IPS DF 4.7 (cell line): ENCODE measurements around the gene PIK3R2.
A peak's percentile ranks its signal among the peaks of the same experiment; 100 is the strongest.

Experiments used
- DNase-seq: peaks from one replicate; pipeline ENCODE4 v3.0.0-alpha.2; 2013; ENCODE audit warnings: low spot score; ENCODE audit errors: extremely low read depth

Gene PIK3R2

DNA sequence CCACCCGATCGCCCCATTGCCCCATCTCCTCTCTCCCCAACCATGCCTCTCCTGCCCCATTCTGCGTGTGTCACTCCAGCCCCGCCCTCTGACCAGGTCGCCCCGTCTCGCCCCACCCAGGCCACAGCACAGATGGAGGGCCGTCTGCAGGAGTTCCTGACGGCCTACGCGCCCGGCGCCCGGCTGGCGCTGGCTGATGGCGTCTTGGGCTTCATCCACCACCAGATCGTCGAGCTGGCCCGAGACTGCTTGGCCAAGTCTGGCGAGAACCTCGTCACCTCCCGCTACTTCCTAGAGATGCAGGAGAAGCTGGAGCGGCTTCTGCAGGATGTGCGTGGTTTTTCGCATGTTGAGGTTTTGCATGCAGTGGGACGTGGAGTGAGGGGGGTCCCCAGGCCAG is 29.1 kb upstream of the PIK3R2 start:
- no peak for DNase-seq

DNA sequence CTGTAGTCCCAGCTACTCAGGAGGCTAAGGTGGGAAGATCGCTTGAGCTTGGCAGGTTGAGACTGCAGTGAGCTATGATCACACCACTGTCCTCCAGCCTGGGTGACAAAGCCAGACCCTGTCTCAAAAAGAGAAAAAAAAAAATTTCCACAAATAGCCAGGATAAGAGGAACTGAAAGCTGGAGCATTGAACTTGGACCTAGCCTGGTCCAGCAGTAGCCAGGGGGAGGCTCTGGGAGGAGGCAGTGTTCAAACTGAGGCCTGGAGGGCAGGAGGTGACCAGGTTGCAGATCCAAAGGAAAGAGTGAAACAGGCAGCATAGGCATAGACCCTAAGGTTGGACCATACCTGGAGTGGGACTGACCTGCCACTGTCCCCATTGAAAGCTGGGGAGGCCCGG is 26.9 kb upstream of the PIK3R2 start:
- no peak for DNase-seq

DNA sequence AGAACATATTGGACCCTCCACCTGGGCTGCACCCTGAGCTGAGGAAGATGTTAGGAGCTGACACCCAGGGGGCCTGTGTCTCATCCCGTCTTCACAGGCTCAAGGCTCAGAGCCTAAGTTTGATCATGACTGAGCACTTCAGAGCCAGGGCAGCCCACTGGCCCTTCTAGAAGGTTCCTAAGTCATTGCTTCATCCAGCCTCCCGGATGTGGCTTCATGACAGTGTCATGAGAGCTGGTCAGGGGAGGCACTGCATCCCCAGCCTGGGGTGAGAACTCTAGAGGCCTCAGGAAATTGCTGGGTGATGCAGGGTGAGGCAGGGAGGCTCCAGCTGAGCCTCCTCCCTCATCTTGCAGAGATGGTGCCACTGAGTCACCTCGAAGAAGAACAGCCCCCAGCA is 24.9 kb upstream of the PIK3R2 start:
- DNase-seq: no peak

DNA sequence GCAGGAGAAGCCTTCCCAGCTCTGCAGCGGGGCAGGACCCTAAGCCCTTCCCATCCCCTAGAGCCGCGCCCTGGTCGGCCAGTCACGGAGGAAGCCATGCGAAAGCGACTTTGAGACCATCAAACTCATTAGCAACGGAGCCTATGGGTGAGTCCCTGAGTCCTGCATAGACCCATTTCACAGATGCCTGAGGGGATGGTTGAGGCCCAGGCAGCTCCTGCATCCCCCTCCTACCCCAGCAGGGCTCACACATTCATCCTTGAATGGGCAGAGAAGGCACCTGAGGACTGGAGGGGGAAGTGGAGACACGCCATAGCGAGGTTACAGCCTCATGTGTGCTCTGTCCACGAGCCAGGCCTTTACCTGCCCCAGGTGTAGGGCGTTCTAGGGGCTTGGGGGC is 24.2 kb upstream of the PIK3R2 start:
- no peak for DNase-seq

DNA sequence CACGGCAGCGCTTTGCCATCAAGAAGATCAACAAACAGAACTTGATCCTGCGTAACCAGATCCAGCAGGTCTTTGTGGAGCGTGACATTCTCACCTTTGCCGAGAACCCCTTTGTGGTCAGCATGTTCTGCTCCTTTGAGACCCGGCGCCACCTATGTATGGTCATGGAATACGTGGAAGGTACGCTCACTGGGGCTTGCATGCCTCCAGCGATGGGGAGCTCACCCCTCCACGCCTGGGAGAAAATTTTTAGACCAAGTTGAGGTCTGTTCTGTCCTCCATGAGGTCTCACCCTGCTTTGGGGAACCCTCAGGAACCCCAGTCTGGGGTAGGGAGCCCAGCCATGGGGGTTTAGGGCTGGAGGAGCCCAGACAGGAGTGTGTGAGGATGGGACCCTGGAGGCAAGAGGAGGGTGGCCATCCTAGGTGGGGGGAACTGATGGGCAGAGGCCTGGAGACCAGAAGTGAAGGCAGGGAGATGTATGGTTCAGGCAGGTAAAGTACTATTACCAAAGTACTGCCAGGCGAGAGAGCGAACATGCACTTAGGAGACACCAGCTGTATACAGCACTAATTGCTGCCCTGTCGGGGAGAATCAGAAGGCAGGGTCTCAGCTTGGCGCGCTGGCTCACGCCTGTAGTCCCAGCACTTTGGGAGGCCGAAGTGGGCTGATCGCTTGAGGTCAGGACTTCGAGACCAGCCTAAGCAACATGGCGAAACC is 22.3 kb upstream of the PIK3R2 start:
- no peak for DNase-seq

DNA sequence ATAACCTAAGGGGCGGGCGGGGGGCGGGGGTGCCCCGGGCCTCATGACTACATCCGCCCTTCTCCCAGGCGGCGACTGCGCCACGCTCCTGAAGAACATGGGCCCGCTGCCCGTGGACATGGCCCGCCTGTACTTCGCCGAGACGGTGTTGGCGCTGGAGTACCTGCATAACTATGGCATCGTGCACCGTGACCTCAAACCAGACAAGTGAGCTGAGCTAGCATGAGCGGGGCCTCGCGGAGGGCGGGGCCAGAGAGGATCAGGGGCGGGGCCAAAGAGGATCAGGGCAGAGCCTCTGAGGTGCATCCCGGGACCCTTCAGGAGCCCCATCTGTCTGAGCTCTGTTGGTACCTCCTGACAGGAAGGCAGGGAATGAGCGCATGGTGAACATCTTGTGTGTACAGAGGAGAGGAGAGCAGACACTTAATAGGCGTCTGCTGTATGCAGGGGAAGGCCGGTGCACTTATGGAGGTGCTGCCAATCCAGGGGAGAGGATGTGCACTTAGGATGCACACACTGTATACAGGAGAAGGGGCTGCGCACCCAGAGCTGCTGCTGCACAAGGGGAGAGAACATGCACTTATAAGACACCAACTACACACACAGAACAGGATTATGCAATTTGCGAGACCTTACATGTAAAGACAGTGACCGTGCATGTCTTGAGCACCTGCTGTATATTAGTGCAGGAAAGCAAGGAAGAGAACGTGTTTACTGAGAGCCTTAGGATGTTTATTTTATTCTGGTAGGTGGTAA is 20.9 kb upstream of the PIK3R2 start:
- DNase-seq: no peak

DNA sequence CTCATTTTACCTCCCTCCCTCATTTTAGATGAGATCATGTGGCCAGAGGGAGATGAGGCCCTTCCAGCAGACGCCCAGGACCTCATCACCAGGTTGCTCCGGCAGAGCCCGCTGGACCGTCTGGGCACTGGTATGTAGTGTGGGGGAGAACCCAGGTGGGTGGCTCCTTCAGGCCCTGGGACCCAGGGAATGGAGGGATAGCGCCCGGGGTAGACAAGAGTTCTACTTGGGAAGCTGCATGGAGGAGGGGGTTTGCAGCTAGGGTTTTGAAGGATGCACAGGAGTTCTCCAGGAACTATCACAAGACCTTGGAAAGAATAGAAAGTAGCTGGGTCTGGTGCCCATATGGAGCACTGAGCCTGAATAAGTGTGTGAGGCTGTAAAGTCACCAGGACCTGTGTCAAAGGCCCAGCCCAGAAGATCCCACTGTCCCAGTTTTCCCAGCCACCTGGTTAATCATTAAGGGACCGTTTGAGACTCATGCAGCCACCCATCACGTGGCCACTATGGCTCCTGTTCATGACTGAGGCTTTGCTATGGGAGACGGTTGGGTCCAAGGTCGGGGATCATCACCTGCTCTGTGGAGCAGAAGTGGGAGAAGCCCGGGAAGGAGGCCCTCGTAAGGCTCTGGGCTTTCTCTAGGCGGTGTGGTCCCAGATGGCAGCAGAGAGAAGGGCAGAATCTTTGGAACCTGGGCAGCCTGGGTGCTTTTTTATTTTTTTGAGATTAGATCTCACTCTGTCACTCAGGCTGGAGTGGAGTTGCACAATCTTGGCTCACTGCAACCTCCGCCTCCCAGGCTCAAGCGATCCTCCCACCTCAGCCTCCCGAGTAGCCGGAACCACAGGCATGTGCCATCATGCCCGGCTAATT is 17.0 kb upstream of the PIK3R2 start:
- DNase-seq: no peak

DNA sequence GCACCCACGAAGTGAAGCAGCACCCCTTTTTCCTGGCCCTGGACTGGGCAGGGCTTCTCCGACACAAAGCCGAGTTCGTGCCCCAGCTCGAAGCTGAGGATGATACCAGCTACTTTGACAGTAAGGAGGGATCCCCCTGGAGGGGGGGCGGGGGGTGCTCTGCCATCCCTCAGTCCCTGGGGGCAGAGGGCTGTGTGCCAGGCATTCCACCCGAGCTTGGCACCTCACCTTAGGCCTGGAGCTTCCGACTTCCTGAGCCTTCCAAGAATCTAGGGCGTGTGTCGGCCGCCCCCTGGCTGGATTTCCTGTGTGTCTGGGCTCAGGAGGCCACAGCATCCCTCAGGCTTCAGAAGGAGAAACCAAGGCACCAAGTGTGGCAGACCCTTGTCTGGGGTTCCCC is 15.7 kb upstream of the PIK3R2 start:
- DNase-seq: no peak

DNA sequence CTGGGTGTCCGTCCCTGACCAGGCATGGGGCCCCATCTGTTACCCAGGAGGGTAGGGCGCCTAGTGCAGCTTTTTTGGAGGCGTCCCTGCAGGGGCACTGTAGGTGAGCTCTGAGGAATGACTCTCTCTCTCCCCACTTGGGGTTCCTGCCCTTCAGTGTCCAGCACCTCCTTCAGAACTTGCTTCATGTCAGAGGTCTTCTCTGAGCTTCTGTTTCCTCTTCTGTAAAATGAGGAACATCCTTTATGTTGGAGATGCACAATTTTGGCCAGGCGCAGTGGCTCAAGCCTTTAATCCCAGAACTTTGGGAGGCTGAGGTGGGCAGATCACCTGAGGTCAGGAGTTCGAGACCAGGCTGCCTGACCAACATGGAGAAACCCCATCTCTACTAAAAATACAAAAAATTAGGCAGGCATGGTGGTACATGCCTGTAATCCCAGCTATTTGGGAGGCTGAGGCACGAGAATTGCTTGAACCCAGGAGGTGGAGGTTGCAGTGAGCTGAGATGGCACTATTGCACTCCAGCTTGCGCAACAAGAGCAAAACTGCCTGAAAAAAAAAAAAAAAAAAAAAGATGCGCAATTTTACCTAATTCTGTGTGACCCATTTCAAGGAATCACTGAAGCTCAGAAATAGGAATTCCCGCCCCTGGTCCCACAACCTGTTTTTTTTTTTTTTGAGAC is 15.2 kb upstream of the PIK3R2 start:
- no peak for DNase-seq

DNA sequence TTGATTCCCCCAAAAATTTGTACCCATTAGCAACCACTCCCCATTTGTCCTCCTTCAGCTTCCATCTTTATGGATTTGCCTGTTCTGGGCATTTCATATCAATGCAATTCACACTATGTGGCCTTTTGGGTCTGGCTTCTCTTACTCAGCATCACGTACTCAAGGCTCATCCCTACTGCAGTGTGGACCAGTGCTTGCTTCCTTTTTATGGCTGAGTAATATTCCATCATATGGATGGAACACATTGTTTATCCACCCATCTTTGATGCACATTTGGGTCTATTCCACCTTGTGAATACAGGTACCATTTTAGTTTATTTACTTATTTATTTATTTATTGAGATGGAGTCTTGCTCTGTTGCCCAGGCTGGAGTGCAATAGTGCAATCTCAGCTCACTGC is 12.5 kb upstream of the PIK3R2 start:
- DNase-seq: no peak

DNA sequence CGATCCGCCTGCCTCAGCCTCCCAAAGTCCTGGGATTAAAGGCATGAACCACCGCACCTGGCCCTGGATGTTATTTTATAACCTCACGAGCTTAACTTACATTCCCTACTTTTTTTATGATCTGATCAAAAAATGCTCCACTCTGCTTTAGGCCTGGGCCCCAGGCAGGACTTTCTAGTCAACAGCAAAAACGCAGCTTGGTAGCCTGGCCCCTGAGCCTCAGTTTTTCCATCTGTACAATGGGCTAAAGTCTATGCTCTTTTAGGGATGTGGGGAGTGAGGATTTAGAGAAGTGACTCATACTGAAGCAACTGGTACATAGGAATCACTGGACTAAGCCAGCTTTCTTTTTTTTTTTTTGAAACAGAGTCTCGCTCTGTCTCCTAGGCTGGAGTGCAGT is 11.9 kb upstream of the PIK3R2 start:
- no peak for DNase-seq

DNA sequence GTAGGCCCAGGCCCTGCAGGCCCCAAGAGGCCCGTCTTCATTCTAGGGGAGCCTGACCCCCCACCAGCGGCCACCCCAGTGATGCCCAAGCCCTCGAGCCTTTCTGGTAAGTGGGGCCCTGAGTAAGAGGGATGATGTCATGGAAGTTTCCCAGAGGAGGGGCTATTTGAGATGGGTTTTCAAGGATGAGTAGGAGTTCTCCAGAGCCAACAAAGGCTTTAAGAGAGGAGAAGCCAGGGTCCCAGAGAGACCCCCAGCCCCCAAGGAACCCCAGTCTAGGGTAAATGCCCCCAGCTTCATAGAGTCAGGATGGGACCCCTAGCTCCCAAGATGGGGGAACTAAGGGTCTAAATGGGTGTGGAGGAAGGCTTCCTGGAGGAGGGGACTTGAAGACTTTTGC is 9.1 kb upstream of the PIK3R2 start:
- no peak for DNase-seq

DNA sequence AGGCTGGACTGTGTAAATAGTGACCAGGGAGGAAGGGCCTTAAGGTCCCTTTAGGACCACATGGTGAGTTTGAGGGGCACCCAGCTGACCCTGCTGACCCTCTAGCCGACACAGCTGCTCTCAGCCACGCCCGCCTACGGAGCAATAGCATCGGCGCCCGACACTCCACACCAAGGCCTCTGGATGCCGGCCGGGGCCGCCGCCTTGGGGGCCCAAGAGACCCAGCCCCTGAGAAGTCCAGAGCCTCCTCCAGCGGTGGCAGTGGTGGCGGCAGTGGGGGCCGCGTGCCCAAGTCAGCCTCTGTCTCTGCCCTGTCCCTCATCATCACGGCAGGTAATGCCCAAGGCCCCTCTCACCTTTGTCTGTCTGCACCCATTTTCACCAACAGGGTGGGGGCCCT is 8.6 kb upstream of the PIK3R2 start:
- DNase-seq: no peak

DNA sequence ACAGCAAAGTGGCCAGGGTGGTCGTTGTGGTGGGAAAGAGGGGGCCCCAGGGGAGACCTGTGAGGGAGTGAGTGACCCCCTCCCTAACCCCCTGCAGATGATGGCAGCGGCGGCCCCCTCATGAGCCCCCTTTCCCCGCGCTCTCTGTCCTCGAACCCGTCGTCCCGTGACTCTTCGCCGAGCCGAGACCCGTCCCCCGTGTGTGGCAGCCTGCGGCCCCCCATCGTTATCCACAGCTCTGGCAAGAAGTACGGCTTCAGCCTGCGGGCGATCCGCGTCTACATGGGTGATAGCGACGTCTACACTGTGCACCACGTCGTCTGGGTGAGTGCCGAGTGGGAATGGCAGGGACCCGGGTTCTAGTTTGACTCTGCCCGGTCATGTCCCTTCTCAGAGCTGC is 8.1 kb upstream of the PIK3R2 start:
- DNase-seq: no peak

DNA sequence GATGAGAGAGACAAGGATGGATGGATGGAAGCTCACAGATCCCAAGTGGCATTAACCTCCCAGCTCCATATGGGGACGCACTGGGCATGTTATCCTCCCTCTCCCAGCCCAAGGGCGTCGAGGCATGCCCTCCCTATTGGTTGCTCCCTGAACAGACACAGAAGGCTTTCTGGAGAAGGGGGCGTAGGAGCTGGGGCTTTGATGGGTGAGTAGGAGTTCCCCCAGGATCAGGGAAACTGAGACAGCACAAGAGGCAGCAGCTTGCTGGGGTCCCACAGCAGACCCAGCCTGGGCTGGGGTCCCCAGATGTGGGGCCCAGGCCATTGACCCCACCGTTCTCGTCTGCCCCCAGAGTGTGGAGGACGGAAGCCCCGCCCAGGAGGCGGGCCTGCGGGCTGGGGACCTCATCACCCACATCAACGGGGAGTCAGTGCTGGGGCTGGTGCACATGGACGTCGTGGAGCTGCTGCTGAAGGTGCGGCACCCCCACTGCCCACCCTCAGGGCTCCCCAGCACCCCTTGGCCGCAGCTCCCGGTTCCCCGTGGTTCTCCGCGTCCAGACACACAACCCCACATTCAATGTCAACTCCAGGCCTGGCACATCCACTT is 7.5 kb upstream of the PIK3R2 start:
- DNase-seq: no peak

DNA sequence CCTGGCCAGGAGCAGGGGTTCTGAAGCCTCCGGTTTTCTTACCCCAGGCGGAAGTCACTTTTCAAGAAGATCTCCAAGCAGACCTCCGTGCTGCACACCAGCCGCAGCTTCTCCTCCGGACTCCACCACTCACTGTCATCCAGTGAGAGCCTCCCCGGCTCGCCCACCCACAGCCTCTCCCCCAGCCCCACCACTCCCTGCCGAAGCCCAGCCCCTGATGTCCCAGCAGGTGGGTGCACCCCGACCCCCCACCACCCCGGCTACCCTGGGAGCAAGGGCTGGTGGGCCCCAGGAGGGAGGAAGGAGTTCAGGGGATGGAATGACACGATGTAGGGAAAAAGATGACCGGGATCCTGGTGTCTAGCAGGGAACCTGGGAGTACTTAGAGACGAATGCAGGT is 5.6 kb upstream of the PIK3R2 start:
- no peak for DNase-seq

DNA sequence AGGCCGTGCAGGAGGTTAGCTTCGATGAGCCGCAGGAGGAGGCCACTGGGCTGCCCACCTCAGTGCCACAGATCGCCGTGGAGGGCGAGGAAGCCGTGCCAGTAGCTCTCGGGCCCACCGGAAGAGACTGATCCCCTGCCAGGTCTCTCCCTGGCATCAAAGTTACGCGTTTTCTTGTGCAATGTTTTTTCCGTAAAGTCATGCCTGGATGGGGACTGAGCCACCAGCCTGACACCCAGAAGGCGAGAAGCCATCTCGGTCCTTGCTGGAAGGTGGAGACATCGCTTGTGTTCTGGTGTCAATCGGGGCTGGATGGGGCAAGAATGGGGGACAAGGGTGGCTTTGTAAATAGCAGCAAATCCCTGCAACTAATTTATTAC is 3.4 kb upstream of the PIK3R2 start:
- DNase-seq: no peak

DNA sequence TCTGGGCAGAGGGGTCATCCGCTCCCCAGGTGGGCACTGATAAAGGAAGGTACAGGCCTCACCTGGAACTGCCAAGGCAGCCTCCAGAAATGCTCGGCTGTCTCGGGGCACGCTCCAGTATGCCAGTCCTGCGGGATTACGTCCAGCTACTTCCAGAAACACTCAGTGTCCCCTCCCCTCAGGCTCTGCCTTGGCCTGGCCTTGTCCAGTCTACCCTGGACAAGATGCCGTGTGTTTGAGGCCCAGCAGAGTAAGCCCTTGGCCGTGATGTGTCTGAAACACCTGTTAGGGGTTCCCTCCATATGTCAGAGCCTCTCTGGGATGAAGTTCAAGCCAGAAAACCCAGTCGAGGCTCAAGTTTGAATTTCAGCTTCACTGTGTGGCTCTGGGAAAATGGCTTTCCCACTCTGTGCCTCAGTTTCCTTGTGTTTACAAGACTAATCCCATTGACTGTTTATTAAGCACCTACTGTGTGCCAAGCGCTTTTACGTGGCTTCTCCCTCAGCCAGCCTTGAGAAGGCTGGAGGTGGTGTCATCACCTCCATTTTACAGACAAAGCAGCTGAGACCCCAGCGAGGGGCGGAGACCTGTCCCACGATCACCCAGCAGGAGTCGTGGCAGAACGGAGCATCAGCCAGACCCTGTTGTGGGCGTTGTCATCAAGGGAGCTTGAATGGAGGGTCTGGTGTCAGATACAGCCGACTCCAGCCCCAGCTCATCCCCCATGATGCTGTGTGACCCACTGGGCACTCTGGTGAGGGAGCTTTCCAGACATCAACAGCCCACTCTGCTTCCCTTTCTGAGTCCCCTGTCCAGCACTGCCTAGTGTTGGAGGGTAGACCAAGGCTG is 2.0 kb upstream of the PIK3R2 start:
- no peak for DNase-seq

DNA sequence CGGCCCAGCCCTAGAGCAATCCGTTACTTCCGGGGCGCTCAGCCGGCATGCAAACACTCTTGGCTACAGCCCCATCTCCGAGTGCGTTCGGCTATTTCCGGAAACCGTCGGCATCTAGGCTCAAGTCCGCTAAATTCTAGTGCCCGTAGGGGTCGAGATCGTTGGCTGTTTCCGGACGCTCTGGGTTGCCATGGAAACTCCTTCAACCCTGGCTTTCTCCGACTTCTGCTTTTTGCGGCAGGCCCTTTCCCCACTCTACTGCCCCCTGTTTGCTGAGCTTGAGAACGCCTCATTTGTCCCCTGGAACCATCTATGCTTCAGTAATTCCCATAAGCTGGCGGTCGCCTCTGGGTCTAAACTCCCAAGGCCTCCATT is 534 bp upstream of the PIK3R2 start:
- DNase-seq: peak; percentile 98

DNA sequence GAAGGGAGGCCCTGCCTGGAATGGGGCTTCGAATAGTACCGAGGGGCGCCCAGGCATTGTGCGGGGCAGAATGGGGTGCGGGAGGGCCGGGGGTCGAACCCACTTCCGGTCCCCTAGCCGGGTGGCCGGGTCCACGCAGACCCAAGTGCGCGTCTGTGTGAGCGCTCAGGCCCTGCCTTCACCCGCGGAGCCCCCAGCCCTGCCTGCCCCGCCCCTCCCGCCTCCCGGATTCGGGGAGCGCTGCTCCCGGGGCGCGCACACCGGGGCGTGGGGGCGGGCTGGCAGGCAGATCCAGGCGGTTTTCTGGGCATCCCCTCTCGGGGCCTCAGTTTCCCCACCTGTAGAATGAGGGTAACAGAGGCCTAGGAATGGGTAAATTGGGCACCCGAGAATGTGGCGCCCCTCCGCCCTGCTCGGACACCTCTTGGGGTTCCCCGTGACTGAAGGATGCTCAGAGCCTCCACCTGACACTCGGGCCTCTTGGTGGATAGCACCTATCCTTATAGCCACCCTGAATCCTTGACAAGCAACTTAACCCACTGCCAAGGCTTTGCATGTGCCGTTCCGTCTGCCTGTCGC is 682 bp downstream of the PIK3R2 start:
- DNase-seq: no peak
